TTC549 (cell line): ENCODE results near the gene RCC2.

Experiments used
- FAIRE-seq: peaks from 2 replicates; lab custom pipeline; 2012; peaks lifted over from hg19 to GRCh38; lab: Jason Lieb, UNC

The RCC2 gene

DNA sequence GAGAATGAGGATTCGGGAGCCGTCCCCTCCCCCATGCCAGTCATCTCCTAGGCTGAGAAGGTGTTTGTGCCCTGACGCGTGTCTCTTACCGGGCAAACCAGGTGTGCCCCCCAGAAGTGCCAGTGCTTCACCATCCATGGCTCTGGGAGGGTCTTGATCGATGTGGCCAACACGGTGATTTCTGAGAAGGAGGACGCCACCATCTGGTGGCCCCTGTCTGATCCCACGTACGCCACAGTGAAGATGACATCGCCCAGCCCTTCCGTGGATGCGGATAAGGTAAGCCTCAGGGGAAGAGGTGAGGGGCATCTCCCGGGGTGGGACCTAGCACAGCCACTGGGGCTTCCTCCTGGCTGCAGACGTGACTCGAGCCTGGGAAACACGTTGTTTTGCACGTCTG, 66.5 kb downstream of the RCC2 start:
- FAIRE-seq, result no peak

- FAIRE-seq, result no peak
These were observed 67.6 kb downstream of the RCC2 start, which contains the start of gene PADI6 for GRCh38 chr1:17371896-17372295. TSS of gene PADI6 (plus strand) at chr1:17372196. CDS start at chr1:17372246, 50 bp downstream.

- no peak for FAIRE-seq
These were observed 68.9 kb downstream of the RCC2 start for GRCh38 chr1:17370618-17371017.

DNA sequence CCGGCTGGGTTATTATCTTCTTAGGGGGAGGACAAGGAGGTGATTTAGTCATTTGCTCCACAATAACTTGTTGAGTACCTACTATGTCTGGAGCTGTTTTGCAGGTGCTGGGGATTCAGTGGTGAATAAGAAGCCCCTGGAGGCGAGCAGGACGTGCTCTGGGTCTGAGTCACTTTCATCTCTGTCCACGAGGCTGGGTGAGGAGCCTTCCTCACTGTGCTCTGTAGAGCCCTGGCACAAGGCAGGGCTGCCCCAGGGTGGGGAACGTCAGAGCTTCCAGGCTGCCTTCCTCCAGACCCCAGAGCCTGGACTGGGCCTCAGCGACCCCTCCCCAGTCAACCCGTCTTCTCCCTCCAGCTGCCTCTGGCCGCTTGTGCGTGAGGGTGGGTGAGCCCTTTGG, 70.0 kb downstream of the RCC2 start:
- FAIRE-seq, result no peak

DNA sequence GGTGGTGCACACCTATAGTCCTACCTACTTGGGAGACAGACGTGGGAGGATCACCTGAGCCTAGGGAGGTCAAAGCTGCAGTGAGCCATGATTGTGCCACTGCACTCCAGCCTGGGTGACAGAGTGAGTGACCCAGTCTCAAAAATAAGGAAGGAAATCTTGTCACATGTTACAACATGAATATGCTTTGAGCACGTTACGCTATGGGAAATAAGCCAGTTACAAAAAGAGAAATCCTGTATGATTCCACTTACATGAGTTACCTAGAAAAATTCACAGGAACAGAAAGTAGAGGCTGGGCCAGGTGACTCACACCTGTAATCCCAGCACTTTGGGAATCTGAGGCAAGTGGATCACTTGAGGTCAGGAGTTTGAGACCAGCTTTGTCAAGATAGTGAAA, 74.2 kb downstream of the RCC2 start:
- FAIRE-seq, result no peak

DNA sequence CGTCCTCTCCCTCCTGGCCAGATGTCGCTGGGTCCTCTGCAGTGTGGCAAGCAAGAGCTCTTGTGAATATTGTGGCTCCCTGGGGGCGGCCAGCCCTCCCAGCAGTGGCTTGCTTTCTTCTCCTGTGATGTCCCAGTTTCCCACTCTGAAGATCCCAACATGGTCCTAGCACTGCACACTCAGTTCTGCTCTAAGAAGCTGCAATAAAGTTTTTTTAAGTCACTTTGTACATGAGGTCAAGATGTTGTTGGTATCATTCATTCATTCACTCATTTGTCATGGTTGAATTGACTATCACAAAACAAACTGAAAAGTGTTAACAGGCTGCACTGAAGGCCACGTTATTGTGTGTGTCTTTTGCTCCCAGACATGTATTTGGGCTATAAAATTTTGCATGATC, 75.7 kb downstream of the RCC2 start:
- FAIRE-seq, result no peak

DNA sequence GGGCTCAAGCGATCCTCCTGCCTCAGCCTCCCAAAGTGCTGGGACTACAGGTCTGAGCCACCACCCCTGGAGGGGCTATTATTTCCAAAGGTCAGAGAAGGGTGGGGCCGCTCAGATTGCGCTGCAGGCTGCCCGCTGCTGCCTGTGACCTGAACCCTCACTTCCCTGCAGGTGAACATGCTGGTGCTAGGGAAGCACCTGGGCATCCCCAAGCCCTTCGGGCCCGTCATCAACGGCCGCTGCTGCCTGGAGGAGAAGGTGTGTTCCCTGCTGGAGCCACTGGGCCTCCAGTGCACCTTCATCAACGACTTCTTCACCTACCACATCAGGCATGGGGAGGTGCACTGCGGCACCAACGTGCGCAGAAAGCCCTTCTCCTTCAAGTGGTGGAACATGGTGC, 76.1 kb downstream of the RCC2 start:
- FAIRE-seq, result no peak

GRCh38 chr1:17361687-17362086, 77.8 kb downstream of the RCC2 start:
- FAIRE-seq, result no peak

- no peak for FAIRE-seq
These were observed 79.1 kb downstream of the RCC2 start for GRCh38 chr1:17360272-17360956.

GRCh38 chr1:17359808-17360207, 79.7 kb downstream of the RCC2 start:
- no peak for FAIRE-seq

DNA sequence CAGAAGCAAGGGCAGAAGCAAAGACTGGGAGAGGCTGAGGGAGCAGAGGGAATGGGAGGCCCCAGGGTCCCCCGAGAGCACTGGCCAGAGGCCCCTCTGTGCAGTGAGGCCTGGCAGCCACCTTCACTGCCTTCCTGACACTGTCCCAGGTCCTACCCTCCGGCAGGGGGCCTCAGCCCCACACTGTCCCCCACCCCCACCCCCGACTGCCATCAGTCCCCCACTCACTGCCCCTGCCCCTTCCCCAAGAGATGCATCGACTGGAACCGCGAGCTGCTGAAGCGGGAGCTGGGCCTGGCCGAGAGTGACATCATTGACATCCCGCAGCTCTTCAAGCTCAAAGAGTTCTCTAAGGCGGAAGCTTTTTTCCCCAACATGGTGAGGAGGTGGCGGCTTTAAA, 80.4 kb downstream of the RCC2 start:
- FAIRE-seq, result no peak

GRCh38 chr1:17358557-17358956, 80.9 kb downstream of the RCC2 start:
- no peak for FAIRE-seq
